Gastrocnemius medialis (tissue), 4 donors: ENCODE measurements around the gene PRKCA. TPM values are rescaled to one million over a fixed set of nuclear protein-coding genes. Genes with fewer than 3 reads are reported as not detected.
"Not testable (repeated sequence)": the region's sequence is repeated elsewhere in the genome, so short reads cannot be mapped to it uniquely, and the experiment has no call there.

Experiments used
- ATAC-seq, 2 donors: fragments of 150-250 bp; one replicate each; pipeline ENCODE4 v1.9.1; 2016
- DNase-seq, 2 donors: peaks; one replicate each; pipeline ENCODE4 v3.0.0-alpha.2; 2019
- H3K27ac ChIP-seq, 4 donors: fragments of 200-600 bp; sonication (generic); 1 replicate in 1 of 4; 2 replicates in 3 of 4; pipeline ENCODE4 v1.5.1; 2016 to 2018; ENCODE audit warnings: mild to moderate bottlenecking in 2 of 4, moderate library complexity in 1 of 4
- H3K27me3 ChIP-seq, 3 donors: fragments of 200-600 bp; sonication (generic) in 2 of 3; 1 replicate in 1 of 3; 2 replicates in 2 of 3; pipeline versions ENCODE4 v1.5.1 to v1.6.0; 2016 to 2019; ENCODE audit warnings: mild to moderate bottlenecking in 1 of 3, moderate library complexity in 1 of 3
- H3K36me3 ChIP-seq, 2 donors: fragments of 200-600 bp; sonication (generic) in 1 of 2; one replicate each; pipeline ENCODE4 v1.5.1; 2017 to 2018
- H3K4me1 ChIP-seq, 2 donors: fragments of 200-600 bp; sonication (generic) in 1 of 2; one replicate each; pipeline ENCODE4 v1.5.1; 2016 to 2017; ENCODE audit warnings: mild to moderate bottlenecking in 2 of 2
- H3K4me3 ChIP-seq, 4 donors: fragments of 200-600 bp; sonication (generic) in 3 of 4; 1 replicate in 1 of 4; 2 replicates in 3 of 4; pipeline ENCODE4 v1.5.1; 2016 to 2019; ENCODE audit warnings: mild to moderate bottlenecking in 2 of 4
- H3K9me3 ChIP-seq, 3 donors: fragments of 200-600 bp; sonication (generic) in 2 of 3; 1 replicate in 1 of 3; 2 replicates in 2 of 3; pipeline ENCODE4 v1.5.1; 2016 to 2019
- POLR2A ChIP-seq, 2 donors: fragments of 450-650 bp; IDR thresholded peaks; one replicate each; pipeline ENCODE4 v1.6.1; 2017; ENCODE audit warnings: antibody characterized with exemption in 2 of 2, mild to moderate bottlenecking in 2 of 2, moderate library complexity in 2 of 2
- in situ Hi-C, 4 donors: fragments of 200-750 bp; cut with MboI; loops; one replicate each; pipeline versions ENCODE4 v1.15.0 to v1.8.0; 2017; ENCODE audit warnings: low sequenced_read_pairs in 4 of 4
- intact Hi-C: fragments of 100-400 bp; cut with DNase I; formaldehyde crosslinking; loops from one replicate; pipeline ENCODE4 v1.15.1; 2023; ENCODE audit warnings: low total_unique reads
- total RNA-seq, 4 donors: library from RNA; depleted of rRNA; stranded (reverse); fragments of >200 nt; gene quantifications; one replicate each; pipeline versions ENCODE4 v1.1.0 to v1.2.3, GENCODE V29; 2016
- TF ChIP-seq, protein P1 (sequence below), 5 experiments: fragments of 450-650 bp in 3 of 5; fragments of 200-600 bp in 2 of 5; sonication (generic) in 2 of 5; IDR thresholded peaks in 4 of 5; conservative IDR thresholded peaks in 1 of 5; 1 replicate in 4 of 5; 2 replicates in 1 of 5; pipeline ENCODE4 v1.5.1; 2016 to 2019; ENCODE audit warnings: antibody characterized with exemption in 5 of 5, mild to moderate bottlenecking in 3 of 5, moderate library complexity in 3 of 5

PRKCA gene
- total RNA-seq, 4 donors from 2014 or later = 7.6 to 16.8 (median 11.1) TPM

DNA sequence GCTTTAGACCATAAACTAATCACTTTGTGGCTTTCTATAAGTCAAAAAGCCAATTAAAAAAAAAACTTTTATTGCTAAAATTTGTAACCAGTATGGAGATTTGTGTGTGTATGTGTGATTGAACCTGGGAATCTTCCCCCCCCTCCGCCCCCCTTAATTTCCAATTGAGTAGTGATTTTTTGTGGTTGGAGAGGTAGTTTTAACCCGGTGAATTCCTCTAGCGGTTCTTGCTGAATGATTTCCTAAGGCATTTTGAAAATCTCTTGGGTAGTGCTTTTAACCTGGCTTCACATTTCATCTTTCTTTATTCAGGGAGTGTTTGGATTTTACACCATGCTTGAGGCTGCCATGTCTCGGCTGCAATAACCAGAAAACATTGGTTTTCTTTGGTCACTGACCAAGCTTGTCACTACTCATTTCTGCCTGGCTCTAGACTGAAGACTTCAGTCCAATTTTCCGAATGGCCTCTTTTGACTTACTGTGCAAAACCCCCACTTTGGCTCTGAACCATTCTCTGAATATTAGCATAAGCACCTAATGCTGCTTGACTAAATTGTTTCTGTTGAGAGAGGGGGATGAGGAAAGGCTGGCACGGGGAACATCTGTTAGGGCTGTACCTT is 35.6 kb downstream of the PRKCA start:
- no peak overlapping the region for H3K27ac ChIP-seq
- intact Hi-C loops (no loop called here), in situ Hi-C loops (no loop called here)
- no peaks in the 10 kb centered on the region for H3K9me3 ChIP-seq
- ATAC-seq (no peak), DNase-seq (no peak)
- H3K36me3 ChIP-seq = no peaks in the 10 kb centered on the region
- no peak for TF ChIP-seq POLR2A (IDR thresholded peaks at IDR 0.05)
- TF ChIP-seq, protein P1, sequence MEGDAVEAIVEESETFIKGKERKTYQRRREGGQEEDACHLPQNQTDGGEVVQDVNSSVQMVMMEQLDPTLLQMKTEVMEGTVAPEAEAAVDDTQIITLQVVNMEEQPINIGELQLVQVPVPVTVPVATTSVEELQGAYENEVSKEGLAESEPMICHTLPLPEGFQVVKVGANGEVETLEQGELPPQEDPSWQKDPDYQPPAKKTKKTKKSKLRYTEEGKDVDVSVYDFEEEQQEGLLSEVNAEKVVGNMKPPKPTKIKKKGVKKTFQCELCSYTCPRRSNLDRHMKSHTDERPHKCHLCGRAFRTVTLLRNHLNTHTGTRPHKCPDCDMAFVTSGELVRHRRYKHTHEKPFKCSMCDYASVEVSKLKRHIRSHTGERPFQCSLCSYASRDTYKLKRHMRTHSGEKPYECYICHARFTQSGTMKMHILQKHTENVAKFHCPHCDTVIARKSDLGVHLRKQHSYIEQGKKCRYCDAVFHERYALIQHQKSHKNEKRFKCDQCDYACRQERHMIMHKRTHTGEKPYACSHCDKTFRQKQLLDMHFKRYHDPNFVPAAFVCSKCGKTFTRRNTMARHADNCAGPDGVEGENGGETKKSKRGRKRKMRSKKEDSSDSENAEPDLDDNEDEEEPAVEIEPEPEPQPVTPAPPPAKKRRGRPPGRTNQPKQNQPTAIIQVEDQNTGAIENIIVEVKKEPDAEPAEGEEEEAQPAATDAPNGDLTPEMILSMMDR (IDR thresholded peaks at IDR 0.05 in 4 of 5, conservative IDR thresholded peaks at IDR 0.05 in 1 of 5) = no peak
- peaks cover 33 to 35% of the 10 kb centered on the region in 2 donors for H3K4me1 ChIP-seq
- no peak overlapping the region for H3K4me3 ChIP-seq
- H3K27me3 ChIP-seq = no peaks in the 10 kb centered on the region

DNA sequence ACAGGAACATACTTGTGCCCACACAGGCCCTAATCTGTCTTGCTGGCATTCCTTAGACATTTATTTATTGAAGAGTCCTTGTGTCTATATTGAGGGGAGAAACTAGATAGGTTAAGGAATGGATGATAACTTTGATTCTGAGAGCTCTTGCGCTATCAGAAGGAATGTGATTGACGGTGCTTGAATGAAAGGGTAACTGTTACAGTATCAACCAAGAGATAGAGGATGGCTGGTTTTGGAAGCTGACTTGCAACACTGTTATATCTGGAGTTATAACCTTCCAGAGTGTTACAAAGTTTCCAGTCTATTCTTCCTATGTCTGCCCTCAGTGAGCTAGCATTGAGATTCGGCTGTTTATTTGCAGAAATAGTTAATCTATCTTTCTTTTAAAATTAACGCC is 36.5 kb downstream of the PRKCA start:
- intact Hi-C loops (no loop called here), in situ Hi-C loops (no loop called here)
- no peaks in the 10 kb centered on the region for H3K27me3 ChIP-seq
- peaks cover 33 to 35% of the 10 kb centered on the region in 2 donors for H3K4me1 ChIP-seq
- H3K27ac ChIP-seq = no peak overlapping the region
- no peaks in the 10 kb centered on the region for H3K9me3 ChIP-seq
- no peak for DNase-seq
- no peaks in the 10 kb centered on the region for H3K36me3 ChIP-seq
- TF ChIP-seq POLR2A (IDR thresholded peaks at IDR 0.05) = no peak
- TF ChIP-seq, protein P1 (IDR thresholded peaks at IDR 0.05 in 4 of 5, conservative IDR thresholded peaks at IDR 0.05 in 1 of 5) = no peak
- no peak for ATAC-seq
- no peak overlapping the region for H3K4me3 ChIP-seq

DNA sequence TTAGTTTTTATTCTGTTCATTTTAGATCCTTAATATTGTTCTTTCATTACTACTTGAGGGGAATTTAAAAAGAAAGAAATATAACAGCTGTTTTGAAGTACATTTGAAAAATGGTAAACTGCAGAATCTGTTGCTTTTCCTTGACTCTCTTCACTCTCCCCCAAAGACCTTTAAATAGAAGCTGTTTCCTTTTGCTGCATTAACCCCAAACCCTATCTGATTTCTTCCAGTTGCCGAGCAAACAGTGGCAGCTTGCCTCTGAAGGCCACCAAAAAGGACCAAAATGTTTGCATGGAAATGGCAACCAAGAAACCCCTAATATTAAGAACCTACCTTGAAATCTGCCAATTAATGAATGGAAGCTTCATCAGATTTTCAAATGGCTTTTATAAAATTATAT is 37.1 kb downstream of the PRKCA start:
- intact Hi-C loops = no loop called here
- H3K4me3 ChIP-seq = peak overlapping the region in 1 of 4 donors; percentile 16

DNA sequence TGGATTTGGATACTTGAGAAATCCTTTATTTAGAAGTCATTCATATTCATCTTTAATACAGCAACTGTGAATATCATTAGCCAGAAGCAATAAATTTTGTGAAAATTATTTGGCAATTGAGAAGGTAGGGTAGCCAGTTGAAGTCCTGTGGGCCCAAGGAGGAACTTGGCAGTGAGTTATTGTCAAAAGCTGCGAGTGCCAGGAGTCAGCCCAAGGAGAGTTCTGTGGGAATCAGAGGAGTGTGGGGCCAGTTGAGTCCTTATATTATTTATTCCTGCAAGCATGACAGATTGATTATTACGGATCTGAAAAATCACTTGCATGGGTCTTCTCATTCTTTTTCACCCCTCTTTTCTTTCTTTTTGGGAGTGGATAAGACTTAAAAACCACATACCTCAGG is 38.3 kb downstream of the PRKCA start:
- Histone ChIP-seq H3K4me3 (no peak overlapping the region), H3K36me3 (no peaks in the 10 kb centered on the region), H3K9me3 (no peaks in the 10 kb centered on the region), H3K4me1 (peaks cover 33 to 35% of the 10 kb centered on the region in 2 donors), H3K27ac (no peak overlapping the region), H3K27me3 (no peaks in the 10 kb centered on the region)
- intact Hi-C loops = no loop called here
- in situ Hi-C loops = no loop called here
- DNase-seq (no peak), ATAC-seq (no peak)
- TF ChIP-seq, protein P1 (IDR thresholded peaks at IDR 0.05 in 4 of 5, conservative IDR thresholded peaks at IDR 0.05 in 1 of 5) = no peak
- TF ChIP-seq POLR2A (IDR thresholded peaks at IDR 0.05) = no peak

More for the DNA sequence above, 37.1 kb downstream of the PRKCA start:
- H3K27me3 ChIP-seq = no peaks in the 10 kb centered on the region
- DNase-seq = no peak
- in situ Hi-C loops = no loop called here
- H3K36me3 ChIP-seq = no peaks in the 10 kb centered on the region
- no peak for TF ChIP-seq POLR2A (IDR thresholded peaks at IDR 0.05)
- TF ChIP-seq, protein P1 (IDR thresholded peaks at IDR 0.05 in 4 of 5, conservative IDR thresholded peaks at IDR 0.05 in 1 of 5) = no peak
- H3K27ac ChIP-seq = no peak overlapping the region
- H3K4me1 ChIP-seq = peaks cover 33 to 35% of the 10 kb centered on the region in 2 donors
- no peaks in the 10 kb centered on the region for H3K9me3 ChIP-seq
- ATAC-seq = no peak

DNA sequence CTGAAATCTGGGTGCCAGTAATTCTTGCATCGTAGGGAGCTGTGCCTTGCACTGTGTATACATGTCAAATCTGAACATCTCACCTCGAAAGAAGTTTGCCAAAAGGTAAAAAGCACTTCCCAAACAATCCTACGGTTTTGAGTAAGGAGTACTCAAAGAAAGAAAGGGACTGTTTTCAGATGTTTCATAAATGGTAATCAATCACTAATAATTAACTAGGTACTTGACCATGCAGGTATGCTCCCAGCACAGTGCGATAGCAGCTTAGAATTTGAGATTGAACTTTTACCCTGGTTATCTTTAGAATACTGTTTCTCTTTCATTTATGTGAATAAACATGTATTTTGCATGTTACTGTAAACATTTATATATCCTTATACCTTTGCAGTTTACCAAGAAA is 39.0 kb downstream of the PRKCA start:
- no peak for DNase-seq
- Histone ChIP-seq H3K4me1 (peaks cover 30 to 33% of the 10 kb centered on the region in 2 donors), H3K9me3 (no peaks in the 10 kb centered on the region), H3K27ac (no peak overlapping the region), H3K27me3 (no peaks in the 10 kb centered on the region), H3K4me3 (no peak overlapping the region), H3K36me3 (no peaks in the 10 kb centered on the region)
- intact Hi-C loops (no loop called here), in situ Hi-C loops (no loop called here)
- TF ChIP-seq POLR2A (IDR thresholded peaks at IDR 0.05) = no peak
- TF ChIP-seq, protein P1 (IDR thresholded peaks at IDR 0.05 in 4 of 5, conservative IDR thresholded peaks at IDR 0.05 in 1 of 5) = no peak
- ATAC-seq = no peak

DNA sequence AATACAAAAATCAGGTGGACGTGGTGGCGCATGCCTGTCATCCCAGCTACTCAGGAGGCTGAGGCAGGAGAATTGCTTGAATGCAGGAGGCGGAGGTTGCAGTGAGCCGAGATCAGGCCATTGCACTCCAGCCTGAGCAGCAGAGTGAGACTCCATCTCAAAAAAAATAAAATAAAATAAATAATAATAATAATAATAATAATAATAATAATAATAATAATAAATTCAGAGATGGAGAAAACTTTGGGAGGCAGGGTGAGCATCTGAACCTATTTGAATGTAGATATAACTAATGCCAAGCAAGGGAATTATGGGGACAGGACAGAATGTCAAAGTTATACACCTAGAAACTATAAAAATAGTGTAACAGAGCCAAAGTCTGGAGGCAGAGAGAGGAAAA is 39.9 kb downstream of the PRKCA start:
- H3K4me1 ChIP-seq = peaks cover 30 to 33% of the 10 kb centered on the region in 2 donors
- ATAC-seq, H3K27ac ChIP-seq, intact Hi-C loops, DNase-seq, H3K27me3 ChIP-seq, H3K36me3 ChIP-seq, H3K9me3 ChIP-seq, in situ Hi-C loops, H3K4me3 ChIP-seq: not testable (repeated sequence)
